Islet precursor cell (in vitro differentiated cells): ENCODE measurements around the gene PLCB1.

Experiments used
- DNase-seq: peaks from one replicate; pipeline ENCODE4 v3.0.0-alpha.2; 2018

PLCB1 gene

DNA sequence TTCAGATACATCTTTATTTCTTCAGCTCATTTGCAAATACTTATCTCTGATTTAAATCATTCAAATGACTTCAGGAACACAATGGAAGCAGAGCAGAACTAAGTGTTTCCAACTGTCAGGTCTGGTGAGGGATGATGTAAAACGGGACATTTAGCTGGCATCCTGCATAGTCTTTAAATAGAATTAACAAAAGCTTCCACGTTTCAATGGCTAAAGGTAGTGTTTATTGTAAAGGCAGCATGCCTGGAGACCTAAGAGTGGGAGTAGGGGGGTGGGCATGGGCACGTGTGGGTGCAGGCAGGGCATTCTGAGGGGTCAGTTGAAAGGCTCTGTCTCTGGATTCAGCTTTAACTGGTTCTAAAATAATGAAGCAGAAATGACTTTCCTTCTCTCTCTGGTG, 174.9 kb downstream of the PLCB1 start:
- DNase-seq = no peak

DNA sequence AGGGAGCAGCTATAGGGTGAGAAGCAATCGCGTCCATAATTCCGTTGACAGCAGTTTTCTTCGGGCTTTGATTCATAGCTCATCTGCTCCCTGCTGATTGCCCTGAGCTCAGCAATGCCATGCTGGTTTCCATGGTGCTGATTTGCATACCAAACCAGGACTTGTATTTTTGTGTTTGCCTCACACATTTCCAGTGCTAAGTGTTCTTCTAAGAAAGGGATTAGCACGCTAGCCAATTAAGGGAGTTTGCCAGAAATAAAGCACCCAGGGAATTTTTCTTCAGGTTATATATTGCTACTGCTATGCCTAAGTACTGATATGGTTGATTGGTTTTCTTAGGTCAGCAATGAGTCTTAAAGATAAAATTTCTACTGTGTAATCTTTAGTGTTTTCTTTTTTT, 177.6 kb downstream of the PLCB1 start:
- no peak for DNase-seq

DNA sequence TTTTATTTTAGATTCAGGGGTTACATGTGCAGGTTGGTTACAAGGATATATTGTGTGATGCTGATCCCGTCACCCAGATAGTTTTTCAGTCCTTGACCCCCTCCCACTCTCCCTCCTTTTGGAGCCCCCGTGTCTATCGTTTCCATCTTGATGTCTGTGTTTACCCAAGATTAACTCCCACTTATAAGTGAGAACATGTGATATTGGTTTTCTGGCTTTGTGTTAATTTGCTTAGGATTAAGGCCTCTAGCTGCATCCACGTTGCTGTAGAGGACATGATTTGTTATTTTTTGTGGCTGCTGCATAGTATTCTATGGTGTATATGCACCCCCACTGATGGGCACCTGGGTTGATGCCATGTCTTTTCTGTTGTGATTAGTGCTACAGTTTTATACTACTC, 178.6 kb downstream of the PLCB1 start:
- no peak for DNase-seq

DNA sequence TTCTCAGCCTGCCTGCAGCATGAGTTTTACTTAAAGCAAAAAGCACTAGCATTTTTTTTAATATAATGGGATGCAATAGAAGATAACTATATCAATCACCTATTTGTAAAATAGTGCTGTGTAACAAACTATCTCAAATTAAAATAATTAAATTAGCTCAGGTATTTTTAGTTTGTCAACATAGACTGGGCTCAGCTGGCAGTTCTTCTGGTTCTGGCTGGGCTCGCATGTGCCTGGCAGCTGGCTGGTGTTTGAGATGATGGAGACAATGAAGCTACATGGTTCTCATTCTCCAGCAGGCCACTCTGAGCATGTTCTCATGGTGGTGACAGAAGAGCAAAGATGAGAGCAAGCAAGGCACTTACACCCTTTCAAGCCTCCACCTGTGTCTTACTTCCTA, 181.0 kb downstream of the PLCB1 start:
- DNase-seq = no peak

DNA sequence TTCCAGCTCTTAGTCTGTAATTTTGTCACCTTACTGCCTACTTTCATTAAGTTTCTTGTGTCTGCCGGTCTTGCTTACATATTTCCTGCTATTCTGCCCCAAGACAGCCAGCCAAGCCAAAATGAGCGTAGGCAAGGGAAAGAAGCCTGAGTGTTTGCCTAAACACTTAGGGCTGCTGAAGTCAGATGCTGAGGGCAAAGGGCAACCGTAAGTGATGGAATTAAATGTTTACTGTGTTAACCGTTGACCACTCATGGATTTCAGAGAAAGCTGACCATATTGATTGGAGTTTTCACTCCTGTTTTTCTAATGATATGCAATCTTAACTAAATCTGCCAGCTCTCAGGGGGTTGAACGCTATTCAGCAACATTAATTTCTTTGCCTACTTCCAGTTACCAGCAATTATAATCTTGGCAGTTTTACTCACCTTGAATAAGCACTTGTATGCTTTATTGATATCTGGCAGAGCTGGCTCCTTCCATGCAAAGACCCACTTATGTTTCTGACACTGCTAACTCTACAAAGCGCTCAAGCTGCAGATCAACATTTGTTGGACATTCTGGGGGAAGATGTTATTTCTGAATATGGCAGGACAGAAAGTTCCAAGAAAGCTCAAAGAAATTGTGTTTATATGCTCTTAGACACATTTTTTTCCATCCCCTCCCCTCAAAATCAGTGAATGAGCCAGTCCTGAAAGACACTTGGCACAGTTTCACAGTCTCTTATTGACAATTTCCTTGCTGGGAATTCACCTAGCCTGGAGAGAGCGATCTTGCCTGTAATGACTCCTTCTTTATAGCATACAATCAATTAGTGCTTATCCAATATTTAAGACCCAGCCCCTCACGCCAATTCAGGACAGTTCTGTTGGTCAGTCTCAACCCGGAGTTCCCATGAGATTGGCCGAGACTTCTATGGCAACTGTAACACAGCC, 183.8 kb downstream of the PLCB1 start:
- DNase-seq = no peak

DNA sequence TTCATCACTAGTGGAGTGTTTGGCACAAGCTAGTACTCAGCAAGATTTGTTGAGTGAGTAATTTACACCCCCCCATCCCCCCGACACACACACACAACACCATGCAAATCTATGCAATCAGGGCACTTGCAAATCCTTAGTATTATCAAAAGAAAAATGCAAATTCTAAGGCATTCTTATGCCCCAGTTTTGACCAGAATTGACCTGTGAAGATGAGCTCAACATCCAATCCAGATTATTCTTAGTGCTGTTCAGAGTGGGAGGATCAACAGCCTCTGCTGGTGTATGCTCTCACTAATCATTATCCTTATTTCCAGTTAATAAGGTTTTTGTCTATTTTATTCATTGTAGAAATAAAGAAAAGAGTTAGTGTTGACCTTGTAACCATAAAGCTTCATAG, 185.4 kb downstream of the PLCB1 start:
- DNase-seq = no peak

DNA sequence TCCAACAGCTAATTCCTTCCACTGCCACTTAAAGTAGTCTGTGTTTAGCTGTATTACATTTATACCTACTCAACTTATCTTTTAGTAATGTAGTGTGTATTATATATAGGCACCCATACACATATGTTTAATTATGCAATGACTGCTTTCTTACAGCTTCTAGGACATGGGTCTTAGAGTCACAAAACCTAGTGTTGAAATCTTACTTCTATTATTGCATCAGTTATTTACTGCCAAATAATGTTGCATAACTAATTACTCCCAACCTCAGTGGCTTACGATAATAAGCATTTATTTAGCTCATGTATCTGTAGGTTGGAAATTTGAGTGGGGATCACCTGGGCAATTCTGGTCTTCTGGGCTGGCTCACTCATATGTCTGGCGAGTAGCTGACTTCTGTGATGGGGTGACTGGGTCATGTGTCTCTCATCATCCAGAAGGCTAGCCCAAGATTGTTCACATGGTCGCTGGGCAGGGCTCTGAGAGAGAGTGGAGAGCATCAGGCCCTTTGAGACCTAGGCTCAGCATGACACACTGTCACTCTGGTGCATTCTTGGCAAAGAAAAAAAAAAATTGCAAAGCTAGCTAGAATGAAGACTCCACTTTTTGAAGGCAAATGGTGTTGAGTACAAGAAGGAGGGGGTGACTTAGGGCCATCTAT, 187.0 kb downstream of the PLCB1 start:
- DNase-seq = no peak

DNA sequence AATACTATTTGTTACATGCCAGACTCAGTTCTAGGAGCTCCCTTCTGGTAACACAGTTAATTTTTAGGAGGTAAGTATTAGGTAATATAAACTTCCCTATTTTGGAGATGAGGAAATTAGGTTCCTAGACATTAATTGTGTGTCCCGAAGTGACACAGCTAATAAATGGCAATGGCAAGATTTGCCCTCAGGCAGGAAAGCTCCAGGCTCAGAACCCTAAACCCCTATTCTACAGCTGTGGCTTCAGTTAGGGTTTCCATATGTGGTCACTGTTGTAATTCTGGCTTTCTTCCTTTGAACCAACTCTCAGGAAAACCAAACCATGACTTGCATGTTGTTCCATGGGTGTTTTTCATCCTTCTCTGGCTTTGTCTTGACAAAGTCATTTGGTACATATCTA, 188.2 kb downstream of the PLCB1 start:
- DNase-seq = no peak

DNA sequence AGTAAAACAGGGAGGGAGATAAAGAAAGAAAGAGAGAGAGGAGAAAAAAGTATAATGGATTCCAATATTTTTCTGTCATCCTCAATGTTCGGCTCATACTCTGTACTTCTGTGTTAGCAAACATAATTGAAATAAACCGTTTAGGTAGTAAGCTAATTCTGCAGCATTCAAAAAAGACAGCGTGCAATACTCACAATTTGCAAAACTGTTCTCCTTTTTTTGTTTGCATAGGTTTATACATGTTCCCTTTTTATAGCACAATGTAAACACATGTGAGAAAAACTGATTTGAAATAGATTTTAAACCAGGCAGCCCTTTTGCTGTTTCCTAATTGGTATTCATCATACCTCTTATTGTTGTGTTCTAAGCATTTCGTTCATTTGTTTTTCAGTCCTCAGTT, 188.9 kb downstream of the PLCB1 start:
- DNase-seq = no peak

DNA sequence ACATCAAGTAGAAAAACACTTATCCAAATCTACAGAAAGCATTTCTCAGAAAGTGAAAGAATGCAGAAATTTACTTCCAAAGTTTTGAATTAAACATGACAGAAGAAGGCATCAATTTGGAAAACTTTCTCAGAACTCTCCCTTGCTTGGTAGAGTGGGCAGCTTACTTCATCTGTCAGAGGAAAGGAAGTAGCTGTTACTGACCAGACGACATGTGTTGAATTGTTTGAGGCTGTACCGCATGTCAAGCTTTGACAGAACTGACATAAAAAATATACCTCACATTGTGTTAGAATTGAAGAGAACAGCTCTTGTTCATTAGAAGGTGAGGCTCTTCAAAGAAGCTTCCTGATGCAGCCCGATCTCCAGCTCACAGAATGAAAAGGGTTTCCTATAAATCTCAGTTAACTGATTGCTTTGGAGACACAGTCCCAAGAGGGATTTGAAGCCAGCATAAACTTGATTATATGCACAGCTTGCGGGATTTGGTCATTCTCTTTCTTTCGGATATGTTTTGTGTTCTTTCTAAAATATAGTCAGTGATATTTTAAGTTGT, 190.7 kb downstream of the PLCB1 start:
- no peak for DNase-seq

DNA sequence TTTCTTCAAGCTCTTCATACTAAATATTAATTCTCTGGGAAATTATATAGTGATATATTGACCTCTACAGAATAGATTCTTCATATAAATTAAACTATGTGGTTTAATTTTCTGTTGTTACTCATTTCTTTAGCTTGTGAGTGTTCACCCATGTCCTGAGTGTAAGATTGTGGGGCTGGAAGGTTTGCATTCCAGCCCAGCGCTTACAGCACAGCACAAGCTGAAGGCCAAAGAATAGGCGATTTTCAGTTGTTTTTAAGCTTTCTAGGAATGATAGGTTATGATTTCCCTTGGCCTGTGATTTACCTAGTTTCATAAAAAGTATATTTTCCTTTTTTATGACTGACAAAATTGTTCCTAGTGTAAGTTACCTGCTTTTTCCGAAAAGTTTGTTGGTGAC, 194.1 kb downstream of the PLCB1 start:
- no peak for DNase-seq

DNA sequence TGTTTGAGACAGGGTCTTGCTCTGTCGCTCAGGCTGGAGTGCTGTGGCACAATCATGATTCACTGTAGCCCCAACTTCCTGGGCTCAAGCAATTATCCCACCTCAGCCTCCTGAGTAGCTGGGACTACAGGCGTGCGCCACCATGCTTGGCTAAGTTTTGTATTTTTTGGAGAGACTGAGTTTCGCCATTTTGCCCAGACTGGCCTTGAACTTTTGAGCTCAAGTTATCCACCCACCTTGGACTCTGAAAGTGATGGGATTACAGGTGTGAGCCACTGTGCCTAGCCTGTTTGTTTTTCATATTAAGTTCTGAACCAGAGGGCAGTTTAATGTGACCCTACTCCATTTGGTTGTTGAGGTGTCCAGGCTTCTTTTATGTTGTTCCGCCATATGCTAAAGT, 194.8 kb downstream of the PLCB1 start:
- DNase-seq = no peak

DNA sequence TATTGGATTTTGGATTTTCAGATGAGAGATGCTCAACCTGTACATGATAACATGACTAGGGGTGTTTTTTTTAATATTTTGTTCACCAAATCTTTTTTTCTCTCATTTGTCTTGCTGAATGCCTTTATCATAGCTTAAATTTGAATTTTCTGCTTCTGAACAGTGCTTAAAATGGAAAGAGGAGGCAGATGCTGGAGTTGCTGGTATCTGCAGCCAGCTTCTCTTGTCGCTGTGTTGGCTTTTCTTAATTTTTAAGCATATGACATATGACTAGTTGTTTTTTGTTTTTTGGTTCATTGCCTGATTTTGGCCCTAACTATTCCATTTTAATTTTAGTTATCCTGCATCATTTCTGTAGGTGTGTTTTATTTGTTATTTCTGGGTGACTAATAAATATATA, 196.1 kb downstream of the PLCB1 start:
- DNase-seq = no peak

DNA sequence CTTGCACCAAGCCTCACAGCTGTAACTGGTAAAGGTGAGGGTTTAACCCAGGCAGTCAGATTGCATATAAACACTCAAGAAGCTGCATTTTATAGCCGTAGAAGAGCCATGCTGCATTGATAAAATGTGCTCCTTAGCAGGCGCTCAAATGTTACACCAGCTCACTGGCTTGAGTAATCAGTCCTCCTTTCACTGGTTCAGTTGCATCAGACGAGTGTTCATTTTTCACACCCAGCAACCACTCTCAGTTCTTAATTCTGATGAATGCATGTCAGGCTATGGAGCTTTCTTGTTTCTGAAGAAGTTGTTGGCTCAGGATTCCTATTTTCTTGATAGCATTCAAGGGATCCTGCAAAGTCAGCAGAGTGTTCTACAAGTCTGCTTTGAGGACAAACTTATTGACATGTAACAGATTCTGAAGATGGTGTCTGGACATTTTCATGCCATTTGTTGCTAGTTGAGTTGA, 198.3 kb downstream of the PLCB1 start:
- no peak for DNase-seq

DNA sequence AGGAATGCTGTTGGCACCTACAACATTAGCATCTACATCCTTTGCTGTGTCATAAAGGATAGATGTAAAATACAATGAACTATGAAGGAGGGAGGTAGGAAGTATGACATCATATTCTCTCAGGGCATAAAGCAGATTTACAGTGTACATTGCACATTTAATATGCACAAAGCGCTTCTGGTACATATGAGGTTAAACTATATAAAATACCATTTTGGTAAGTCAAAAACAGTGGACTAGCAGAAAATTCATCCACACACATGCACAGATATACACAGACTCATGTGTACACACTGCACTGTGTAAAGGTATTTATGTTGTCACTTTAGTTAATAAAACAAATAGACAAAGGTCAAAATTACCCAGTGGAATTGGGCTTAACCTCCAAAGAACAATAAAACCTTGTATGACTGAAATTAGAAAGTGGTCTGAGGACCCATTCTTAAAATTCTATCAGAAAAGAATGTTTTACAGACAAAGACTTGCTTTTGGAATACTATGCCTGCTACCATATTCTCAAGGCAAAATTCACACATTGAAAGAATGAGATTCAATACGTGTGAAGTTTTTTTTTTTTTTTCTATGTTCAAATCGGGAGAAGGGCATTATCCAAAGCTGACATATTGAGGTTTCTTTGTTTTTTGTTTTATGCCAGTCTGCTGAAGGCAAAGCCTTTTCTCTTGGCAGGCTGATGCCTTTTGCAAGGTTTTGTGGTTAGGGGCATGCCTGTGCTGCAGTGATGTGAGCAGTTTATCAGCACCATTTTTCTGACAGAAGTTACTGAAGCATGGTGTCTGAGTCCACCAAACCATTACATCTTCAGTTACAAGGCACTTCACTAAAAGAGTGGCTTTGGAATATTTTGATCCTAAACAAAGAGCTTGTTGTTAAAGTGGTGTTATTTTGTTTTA, 199.0 kb downstream of the PLCB1 start:
- DNase-seq = no peak

DNA sequence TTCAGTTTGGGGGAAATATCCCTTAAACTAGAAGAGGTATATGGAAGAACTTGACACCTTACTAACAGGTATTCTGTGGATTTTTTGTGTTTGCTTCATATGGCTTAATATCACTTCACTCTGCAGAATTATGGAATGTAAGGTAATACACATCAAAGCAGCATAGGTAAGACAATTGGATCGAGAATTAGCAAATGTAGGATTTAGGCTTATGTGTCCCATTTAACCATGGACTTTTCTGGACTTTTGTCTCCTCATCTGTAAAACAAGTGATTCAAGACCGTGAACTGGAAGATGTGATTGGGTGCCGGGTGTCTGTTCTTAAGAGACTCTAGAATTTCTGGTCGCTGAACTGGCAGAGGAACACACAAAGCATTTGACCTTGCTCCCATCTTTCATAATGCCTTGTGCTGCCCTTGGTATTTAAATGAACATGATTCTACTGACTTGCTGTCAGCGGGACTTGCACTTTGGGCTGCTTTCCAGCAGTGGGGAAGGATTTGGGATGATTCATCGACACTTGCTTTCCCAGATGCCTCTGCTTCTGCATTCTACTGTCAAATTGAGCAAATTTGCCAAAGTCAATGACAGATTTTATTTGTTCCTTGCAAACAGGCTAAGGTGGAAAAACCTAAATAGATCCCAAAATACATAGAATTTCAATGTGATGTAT, 199.8 kb downstream of the PLCB1 start:
- DNase-seq = no peak

DNA sequence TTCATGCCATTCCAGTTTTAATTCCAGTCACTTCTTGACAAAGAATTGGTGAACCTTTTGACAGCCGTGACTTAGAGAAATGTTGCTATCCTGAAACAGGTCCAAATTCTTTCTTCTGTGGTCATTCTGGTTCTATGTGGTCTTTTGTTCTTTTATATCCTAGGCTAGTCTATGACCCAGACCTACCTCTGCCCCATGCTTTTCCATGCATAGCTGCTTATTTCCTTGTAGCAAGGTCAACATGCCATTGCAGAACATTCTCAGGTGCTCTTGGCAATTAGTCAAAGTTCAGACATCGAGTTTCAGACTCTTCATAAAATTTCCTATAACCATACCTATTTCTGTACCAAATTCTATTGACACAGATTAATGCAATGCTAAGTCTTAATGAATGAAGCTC, 202.6 kb downstream of the PLCB1 start:
- no peak for DNase-seq

DNA sequence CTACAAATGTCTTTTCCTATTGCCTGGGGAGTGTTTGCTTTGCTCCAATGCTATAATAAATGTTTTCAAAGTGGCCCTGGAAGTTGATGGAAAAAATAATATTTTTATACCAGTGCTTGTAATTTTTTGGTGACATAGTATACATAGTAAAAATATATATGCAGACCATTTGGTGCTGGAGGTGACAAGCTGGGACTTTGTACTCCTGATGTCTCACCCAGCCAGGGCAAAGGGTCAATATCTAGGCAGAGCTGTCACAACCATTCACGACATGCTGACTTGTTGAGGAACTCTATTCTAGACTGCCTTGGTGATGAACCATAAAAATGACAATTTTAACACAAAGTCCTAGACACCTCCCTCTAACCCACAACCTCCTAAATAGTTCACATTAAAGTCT, 203.0 kb downstream of the PLCB1 start:
- DNase-seq = no peak

DNA sequence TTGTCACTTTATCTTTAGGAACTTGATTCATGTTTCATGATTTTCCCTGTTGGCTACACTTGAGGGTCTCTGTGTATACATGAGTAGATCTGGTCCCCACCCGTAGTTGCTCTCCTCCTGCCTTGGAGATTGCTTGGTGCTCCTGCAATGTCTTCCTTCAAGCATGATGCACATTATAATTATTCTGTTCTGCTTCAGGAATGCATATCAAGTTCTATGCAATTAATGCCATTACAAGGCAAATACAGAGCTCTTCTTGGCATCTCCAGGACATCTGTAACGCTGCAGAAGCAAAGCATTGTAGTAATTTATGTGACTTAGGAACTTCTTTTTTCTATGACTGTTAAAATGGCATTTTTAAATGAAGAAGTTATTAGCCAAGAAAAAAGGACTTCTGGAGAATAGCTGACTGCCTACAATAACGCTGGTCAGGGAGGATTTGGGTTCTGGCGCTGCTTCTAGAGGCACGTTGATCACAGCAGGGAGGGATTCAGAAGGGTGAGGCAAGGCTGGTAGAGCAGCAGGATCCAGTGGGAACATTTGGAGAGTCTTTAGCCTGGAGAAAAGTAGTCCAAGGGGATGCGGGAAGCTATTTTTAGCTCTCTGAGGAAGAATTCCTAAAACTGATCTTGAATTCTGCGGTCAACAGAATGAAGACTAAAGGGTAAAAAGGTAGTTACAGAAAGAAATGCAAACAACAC, 203.6 kb downstream of the PLCB1 start:
- DNase-seq = no peak

DNA sequence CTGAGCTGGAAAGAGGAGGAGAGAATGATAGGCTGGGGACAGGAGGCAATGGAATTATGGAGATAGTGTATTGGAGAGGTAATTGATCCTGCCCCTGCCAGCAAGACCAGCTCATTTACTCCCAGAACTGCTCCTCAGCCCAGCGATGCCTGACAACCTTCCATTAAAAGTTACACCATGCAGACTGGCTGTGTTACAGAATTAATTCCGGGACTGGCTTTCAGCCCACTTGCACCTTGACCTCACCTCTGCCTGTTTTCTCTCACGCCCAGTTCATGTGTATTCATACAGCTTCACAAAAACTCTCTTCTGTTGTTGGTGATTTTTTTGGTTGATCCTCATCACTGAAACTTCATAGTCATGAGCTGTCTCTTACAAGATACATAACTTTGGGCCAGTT, 207.3 kb downstream of the PLCB1 start:
- DNase-seq = no peak

DNA sequence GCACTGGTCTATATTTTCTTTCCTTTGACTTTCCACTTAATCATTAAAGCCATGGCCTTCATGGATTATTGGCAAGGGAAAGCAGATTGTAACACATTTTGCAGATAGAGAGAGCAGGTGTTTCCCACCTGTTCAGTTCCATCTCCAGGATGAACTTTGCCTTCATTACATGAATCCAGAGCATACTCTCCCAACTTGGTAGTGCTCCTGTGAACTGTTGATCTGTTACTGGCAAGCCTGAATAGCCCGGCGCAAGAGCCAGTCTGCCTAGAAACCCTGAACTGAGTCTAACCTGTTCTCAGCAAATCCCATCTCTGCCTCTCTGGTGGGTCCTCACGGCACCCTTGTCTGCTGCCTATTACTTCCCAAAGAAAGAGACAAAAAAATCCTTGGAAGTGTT, 210.3 kb downstream of the PLCB1 start:
- no peak for DNase-seq

DNA sequence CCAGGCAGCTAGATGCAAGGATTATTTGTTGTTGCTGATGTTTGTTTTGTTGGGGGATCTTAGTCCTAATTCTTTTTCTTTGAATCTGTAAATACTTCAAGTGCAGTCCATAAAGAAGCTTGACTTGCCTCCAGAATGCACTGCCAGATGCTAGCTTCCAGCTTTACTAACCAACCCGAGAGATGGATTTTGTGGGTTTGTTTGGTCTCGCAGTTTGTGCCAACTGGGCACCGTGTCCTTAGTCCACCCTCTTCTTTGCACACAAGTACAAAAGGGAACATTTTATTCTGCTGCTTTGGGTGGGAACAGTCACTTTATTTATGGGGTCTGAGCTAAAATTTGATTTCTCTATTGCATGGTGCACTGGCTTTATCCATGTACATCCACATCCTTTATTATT, 212.0 kb downstream of the PLCB1 start:
- DNase-seq = no peak
